CD4-positive, alpha-beta T cell treated with Interleukin-15 for 1 hour (primary cell): ENCODE data around the gene STT3B.
"Not testable (repeated sequence)": the region's sequence is repeated elsewhere in the genome, so short reads cannot be mapped to it uniquely, and the experiment has no call there.

Experiments
- DNase-seq: peaks from one replicate; pipeline ENCODE4 v3.0.0-alpha.2; 2020

STT3B gene

DNA sequence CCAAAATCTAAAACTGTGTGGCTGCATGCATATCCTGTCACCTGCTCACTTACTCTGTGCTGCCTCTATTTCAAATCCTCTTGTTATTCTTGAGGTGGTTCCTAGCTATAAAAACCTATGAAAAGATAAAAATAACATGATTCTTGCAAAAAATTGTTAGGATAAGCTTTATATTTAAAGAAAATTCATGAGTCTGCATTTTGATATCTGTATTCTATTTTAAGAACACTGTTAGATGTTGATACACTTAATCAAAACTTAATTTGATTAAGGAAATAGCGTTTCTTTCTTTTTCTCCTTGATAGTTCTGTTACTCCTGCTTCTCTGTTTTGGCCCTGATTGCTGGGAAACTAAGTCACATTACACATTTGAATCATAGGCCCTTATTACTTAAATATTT, 22.5 kb downstream of the STT3B start:
- no peak for DNase-seq

DNA sequence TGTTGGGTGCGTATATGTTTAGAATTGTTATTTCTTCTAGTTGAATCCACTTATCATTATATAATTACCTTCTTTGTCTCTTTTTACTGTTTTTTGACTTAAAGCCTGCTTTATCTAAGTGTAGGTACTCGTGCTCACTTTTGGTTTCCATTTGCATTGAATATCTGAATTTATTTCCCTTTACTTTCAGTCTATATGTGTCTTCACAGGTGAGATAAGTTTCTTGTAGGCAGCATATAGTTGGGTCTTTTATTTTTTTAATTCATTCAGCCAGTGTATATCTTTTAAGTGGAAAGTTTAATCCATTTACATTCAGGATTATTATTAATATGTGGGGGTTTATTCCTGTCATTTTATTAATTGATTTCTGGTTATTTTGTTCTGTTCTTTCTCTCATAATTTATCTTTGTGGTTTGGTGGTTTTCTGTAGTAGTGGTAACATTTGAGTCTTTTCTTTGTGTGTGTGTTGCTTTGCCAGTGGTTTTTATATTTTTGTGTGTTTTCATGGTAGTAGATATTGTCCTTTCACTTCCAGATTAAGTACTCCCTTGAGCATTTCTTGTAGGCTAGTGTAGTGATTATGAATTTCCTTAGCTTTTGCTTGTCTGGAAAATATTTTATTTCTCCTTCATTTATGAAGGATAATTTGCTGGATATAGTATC, 27.3 kb downstream of the STT3B start:
- DNase-seq, result no peak

DNA sequence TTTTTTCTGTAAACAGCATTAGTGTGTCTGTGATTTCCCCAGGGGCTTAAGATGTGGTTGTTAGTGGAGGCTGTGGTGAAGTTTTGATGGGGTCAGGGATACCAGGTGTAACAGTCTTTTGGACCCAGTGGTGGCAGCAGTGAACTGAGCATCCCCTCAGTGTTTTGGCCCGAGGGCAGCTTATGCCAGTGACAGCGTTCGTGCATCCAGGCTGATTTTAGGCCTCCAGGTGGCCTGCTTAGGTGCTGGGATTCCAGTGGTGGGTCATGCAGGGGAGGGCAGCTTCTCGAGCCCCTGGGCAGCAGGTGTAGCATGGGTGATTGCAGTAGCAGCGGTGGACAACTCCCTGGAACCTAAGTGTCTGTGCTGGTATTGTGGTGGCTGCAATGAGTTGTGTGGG, 29.2 kb downstream of the STT3B start:
- DNase-seq, result no peak

DNA sequence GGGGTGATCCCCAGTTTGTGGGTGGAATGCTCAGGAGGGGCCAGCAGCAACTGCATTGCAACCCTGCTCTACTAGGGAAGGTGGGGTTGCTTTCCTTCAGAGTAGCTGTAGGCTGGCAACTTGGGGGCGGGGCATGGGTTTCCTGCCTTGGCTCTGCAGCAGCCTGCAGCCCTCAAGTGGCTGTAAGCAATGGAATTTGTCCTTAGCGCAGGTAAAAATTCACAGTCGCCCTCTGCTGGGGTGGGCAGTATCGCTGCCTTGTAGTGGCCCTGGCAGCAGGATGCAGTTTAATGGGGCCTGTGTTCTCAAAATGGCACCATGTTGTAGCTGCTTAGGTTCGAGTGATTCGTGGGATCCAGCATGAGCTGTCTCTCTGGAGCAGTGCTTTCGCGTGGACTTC, 29.8 kb downstream of the STT3B start:
- no peak for DNase-seq

DNA sequence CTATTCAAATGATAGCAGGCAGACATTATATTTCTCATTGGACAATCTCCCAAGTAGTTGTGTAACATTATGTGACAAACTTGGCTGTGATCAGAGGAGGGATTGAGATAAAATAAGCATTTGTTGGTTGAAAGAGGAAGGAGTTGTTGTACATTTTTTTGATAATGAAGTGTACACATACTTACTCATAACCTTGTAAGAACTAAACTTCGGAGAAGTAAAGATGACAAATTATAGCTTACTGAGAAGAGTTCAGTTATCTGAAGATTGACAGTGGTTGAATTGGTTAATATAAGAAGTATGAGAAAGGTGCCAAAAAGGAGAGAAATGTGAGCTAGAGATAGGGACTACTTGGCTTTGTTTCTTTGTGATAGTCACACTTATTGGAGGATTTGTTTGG, 32.6 kb downstream of the STT3B start:
- no peak for DNase-seq

DNA sequence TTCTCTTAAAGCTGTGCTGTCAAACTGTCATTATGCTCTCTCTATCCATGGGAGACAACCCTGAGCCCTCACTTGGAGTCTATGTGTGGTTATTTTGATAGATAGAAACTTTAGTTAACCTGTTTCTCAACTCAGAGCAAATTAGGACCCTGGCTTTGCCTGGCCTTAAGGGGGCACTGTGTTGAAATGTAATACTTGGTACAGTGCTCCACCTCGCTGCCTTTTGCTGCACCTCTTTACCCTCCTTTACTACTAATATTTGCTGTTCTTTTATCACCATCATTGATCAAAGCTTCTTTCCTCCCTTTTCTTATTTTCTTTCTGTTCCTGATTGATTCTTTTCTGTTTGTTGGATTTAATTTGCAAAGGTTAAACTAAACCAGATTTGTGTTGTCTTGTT, 34.3 kb downstream of the STT3B start:
- DNase-seq, result no peak

DNA sequence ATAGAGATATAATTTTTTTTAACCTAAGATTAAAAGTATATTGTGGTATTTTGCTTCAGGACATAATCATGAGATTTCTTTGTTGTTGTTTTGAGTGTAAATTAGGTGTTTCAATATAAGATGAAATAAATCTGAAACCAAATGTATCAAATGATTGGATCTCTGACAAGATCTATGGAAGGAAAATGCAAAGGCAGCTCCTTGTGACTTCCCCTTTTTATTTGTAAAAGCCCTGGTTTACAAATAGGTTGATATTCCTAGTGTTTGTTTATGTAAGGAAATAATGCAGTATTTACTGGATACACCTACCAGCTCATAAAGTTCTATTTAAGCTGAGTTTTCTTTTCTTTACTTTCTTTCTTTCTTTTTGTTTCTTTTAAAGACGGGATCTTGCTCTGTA, 35.9 kb downstream of the STT3B start:
- DNase-seq, result no peak

DNA sequence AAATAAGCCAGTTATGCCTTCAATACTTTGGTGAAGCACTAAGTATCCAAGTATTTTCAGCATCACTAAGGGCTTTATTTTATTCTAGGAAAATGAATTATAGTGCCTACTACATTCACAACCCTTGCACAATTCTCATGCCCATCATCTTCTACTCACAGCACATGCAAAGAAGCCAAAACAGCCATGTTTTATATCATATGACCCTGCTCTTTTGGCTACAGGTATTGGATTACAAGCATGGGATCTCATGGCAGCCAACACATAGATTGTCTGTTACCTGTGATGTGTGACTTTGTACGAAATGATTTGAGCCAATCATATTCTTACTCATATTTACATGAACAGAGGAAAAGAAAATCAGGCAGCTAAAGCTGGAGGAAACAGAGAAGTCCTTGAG, 38.6 kb downstream of the STT3B start:
- no peak for DNase-seq

DNA sequence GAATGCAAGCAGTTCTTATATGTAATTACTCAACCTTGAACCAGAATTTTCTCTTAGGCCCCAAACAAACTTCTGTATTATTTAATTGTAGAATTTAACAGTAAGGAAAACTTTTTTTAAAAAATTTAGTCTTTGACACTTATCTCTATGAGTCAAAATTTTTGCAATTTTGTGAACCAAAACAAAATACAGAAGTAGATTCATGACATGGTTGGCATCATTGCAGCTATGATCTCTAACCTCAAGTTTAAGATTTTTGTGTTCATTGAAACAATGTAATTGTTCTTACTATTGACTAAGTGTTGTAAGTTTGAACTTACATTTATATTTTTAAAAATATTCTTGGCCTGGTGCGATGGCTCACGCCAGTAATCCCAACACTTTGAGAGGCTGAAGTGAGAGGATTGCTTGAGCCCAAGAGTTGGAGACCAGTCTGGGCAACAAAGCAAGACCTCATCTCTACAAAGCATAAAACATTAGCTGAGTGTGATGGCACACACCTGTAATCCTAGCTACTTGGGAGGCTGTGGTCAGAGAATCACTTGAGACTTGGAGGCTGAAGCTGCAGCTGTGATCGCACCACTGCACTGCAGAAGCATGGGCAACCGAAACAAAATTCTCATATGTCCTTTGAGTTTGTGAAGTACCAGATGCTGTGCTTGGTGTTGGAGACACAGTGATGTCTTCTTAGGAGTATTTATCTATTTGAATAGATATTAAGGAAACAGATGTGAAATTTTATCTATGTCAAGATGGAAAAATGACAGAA, 39.7 kb downstream of the STT3B start:
- DNase-seq, result no peak

DNA sequence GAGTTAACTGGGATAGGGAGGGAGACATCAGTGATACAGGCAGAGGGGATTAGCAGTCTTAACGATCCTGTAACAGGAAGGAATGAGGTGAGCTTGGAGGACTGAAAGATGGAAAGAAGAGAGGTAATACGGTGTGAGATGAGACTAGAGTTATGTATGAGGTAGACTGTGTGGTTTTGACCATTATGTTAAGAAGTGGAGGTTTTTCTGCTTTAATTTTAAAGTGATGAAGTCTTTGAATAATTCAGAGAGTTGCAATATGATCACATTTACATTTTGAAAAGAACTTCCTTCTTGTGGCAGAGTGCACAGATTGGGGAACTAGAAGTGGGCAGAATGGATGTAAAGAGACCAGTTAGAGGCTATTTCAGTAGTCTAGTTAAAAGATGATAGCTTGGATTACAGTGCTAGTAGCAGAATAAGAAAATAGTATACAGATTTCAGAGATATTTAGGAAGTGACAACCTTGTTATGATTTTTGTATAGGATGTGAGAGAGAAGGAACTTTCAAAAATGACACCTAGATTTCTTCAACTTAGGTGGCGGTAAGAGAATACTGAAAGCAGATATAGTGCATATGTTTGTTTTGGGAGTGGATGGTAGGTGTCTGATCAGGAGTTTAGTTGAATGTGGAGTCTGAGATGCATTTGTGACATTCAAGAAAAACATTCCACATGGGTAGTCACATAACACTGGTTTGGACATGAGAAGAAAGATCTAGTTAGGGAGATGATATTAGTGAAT, 40.5 kb downstream of the STT3B start:
- no peak for DNase-seq

DNA sequence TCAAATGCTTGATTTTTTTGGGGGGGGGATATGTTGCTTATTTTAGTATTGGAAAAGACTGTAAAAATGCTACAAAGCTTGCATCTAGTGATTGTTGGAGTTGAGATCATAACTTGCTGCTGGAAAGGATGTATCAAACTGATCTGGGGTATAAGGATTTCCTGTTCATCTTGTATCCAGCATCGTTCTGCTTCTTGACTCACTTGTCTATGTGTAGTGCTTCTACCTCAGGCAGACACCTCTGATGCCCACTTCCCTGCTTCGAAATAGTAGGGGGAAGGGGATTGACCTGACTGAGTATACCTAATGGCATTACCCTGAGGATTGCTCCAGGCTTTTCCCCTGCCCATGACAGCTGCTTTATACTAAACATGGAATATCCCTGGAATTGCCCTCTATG, 42.7 kb downstream of the STT3B start:
- no peak for DNase-seq

DNA sequence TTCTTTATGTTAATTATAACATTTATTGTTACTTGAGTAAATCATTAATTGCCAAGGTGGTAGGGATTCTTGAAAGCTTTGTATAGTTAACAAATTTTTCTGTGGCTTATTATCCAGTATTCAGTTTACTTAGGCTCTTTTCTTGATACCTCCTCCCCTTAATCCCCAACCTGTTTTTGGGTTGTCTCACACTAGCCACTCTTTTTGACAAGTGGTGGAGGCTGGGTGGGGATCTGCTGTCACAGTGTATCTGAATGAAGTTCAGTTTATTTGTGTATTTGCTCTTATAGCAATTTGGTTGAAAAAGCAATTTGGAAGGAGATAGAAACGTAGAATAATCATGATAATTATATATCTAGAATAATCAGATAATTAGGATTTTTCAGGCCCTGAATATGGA, 43.8 kb downstream of the STT3B start:
- no peak for DNase-seq

DNA sequence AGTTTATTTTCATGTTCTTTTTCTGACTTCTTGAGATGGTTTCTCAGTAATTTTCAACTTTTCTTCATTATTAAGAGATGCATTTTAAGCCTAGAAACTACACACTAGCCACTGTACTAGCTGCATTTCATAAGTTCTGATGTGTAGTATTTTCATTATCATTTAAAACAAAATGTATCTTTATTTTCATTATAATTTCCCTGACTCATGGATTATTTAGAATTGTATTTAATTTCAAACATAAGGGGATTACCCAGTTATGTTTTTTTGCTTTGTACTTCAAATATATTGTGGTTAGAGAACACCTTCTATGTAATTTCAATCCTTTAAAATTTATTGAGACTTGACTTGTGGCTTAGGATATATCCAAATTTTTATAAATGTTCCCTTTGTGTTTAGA, 44.5 kb downstream of the STT3B start:
- DNase-seq, result no peak

DNA sequence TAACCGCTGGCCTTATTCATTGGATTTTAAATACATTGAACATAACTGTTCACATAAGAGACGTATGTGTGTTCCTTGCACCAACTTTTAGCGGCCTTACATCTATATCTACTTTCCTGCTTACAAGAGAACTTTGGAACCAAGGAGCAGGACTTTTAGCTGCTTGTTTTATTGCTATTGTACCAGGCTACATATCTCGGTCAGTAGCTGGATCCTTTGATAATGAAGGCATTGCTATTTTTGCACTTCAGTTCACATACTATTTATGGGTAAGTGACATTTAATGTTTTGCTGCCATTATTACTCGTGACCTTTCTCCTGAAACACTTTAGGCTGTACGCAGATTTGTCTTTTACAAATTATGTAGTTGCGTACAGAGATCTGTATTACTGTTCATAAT, 47.1 kb downstream of the STT3B start:
- no peak for DNase-seq

DNA sequence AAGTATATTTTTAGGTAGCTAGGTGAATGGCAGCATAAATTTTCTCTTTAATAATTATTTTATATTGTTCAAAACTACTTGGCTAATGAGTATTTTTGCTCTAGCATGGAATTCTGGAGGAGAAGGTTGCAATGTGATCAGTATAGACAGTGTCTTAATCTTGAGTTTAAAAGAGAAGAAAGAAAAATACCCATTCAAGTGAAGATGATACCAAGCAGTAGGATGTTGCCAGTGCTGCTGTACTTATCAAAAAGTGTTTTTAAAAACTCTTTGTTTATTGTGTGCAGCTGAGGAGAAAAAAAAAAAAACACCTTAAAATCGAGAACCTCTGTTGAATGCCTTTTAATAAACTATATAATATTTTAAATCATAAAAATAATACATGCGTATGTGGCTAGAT, 47.9 kb downstream of the STT3B start:
- DNase-seq, result no peak

DNA sequence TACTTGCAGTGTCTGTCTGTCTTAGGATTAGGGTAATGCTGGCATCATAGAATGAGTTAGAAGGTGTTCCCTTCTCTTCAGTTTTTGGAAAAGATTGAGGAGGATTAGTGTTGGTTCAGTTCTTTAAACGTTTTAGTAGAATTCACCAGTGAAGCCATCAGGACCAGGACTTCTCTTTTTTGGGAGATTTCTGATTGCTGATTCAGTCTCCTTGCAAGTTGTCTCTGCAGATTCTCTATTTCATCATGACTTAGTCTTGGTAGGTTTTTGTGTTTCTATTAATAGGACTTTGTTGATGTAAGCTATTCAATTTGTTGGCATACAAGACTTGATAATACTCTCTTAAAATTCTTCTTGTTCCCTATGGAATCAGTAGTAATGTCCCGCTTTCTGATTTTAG, 48.9 kb downstream of the STT3B start:
- no peak for DNase-seq

DNA sequence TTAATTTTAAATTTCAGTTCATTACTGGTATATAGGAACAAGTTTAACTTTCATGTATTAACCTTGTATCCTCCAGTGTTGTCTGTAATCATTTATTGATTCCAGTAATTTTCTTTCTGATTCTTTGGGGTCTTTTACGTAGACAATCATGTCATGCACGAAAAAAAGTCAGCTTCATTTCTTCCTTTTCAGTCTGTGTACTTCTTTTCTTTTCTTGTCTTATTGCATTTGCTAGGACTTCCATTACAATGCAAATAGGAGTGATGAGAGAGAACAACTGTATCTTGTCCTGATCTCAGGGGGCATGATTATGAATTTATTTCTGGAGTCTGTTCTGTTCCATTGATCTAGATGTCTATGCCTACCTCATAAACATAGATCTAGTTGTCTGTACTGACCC, 56.5 kb downstream of the STT3B start:
- DNase-seq, result no peak

DNA sequence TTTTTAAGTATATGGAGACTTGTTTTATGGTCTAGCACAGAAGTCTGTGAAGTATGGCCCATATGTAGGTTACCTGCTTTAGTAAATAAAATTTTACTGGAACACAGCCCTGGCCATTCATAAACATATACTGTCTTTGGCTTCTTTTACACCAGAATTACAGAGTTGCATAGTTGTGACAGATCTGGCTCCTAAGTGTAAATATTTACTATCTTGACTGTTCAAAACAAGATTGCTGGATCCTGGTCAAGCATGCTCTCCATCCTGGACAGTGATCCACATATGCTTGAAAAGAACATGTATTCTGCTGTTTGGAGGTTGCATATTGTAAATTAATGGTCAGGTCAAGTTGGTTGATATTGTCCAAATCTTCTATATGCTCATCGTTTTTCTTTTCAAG, 57.9 kb downstream of the STT3B start:
- DNase-seq, result no peak

DNA sequence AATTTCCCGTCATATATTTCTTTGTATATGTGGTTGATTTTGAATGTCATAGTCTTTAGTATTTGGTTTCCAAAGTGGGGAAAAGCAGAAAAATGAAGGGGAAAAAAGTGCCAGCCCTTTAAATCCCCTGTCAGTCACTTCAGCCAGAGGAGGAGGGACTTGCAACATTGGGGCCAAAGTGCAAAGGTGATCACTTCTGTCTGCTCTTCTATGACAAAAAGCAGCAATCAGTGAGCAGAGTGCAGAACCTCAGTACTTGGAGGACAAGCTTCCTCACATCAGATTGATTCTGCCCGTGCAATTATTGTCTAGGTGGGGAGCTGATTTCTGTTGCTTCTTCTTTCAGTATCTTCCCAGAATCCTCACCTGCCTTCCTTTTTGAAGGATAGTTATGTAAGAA, 60.0 kb downstream of the STT3B start:
- DNase-seq, result no peak

DNA sequence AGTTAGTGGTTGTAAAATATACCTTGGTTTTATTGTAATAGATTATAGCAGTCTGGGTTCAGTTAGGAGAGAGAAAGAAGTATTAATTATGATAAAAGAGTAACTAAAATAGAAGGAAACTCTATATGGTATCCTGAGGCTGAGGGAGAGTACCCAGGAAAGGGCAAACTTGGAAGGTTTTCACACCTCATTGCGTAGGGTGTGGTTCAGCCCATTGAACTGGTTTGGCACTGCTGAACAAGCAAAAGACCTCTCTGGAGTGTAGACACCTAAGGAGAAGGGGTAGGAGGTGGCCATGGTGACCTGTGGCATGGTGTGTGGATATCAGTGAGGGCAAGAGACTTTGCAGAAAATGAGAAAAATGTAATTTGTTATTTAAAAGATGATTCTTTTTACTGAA, 63.5 kb downstream of the STT3B start:
- no peak for DNase-seq

DNA sequence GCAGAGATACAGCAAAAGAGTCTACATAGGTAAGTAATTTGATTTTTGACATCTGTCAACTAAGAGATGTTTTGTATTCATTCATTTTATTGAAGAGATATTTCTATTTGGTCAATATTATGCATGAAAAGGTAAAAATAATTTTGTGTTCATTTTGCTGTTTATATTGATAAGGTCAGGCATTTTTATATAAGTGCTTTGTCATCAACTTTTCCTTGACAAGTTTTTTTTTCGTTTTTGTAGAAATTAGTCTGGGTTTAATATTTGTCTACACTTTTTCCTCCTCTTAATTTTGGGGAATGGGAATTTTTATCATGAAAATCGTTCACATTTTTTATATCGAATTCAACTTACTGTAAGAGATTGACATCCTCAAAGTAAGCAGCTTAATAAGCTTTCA, 67.7 kb downstream of the STT3B start:
- DNase-seq, result no peak

DNA sequence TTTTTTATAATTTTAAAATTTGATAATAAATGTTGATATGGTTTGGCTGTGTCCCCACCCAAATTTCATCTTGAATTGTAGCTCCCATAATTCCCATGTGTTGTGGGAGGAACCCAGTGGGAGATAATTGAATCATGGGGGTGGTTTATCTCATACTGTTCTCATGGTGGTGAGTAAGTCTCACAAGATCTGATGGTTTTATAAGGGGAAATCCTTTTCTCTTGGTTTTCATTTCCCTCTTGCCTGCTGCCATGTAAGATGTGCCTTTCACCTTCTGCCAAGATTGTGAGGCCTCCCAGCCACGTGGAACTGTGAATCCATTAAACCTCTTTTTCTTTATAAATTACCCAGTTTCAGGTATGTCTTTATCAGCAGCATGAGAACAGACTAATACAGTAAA, 72.6 kb downstream of the STT3B start:
- not testable (repeated sequence) for DNase-seq

DNA sequence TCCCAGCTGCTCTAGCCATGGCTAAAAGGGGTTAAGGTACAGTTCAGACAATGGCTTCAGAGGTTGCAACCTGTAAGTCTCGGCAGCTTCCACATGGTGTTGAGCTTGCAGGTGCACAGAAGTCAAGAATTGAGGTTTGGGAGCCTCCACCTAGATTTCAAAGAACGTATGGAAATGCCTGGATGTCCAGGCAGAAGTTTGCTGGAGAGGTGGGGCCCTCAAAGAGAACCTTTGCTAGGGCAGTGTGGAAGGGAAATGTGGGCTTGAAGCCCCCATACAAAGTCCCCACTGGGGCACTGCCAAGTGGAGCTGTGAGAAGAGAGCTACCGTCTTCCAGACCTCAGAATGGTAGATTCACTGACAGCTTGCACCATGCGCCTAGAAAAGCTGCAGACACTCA, 73.7 kb downstream of the STT3B start:
- no peak for DNase-seq

DNA sequence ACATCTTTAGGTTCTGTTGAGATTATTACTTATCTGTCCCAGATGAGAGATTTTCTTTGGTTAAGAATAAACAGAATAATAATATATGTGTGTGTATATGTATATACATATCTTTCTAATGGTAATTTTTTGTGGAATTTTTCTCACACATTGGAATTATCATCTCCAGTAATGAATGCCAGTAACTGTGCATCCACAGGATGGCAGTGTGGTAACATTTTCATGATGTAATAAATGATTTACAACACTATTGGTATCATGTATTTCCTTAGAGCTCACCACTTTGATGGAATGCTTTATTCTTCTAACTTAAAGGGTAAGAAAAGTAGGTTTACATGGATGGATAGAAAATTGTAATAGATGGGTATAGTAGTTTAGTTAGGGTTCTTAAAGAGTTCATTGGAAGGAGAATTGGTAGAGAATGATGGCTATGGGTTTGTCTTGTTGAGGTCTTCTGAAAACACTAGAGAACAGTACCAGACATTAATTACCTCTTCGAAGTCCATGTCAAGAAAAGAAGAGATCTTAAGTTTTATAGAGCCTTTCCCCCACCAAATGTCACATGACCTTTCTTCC, 78.1 kb downstream of the STT3B start:
- no peak for DNase-seq
